Activated T-helper 1 cell treated with anti-CD3 and anti-CD28 coated beads, Interleukin-12 subunit alpha, Interleukin-12 subunit beta, Interleukin-2, Interleukin-4 antibody, amounts not matched to agents 30 ng/mL and 10 ng/mL and 1 ng/mL, durations not matched to agents 14 hours and 24 hours and 36 hours (primary cell): Measurements from ENCODE around the gene STS. TPM values are rescaled to one million over a fixed set of nuclear protein-coding genes. Genes with fewer than 3 reads are reported as not detected.

Experiments used
- DNase-seq: peaks from one replicate; pipeline ENCODE4 v3.0.0; 2021; ENCODE audit warnings: low spot score
- H3K27ac Mint-ChIP-seq: one replicate; pipeline ENCODE4 v1.8.0; 2021; ENCODE audit warnings: mild to moderate bottlenecking, mixed read lengths
- H3K27me3 Mint-ChIP-seq: one replicate; pipeline ENCODE4 v1.8.0; 2022; ENCODE audit warnings: mild to moderate bottlenecking, moderate library complexity, mixed read lengths; ENCODE audit not compliant: insufficient read depth
- H3K36me3 Mint-ChIP-seq: one replicate; pipeline ENCODE4 v1.8.0; 2021; ENCODE audit warnings: low read depth, mixed read lengths
- H3K4me1 Mint-ChIP-seq: one replicate; pipeline ENCODE4 v1.8.0; 2021; ENCODE audit warnings: low read depth, mixed read lengths
- H3K4me3 Mint-ChIP-seq: one replicate; pipeline ENCODE4 v1.8.0; 2021; ENCODE audit warnings: mild to moderate bottlenecking, moderate library complexity, mixed read lengths
- H3K9me3 Mint-ChIP-seq: one replicate; pipeline ENCODE4 v1.8.0; 2021; ENCODE audit warnings: mixed read lengths
- intact Hi-C: fragments of 100-400 bp; cut with micrococcal nuclease; formaldehyde crosslinking; loops from one replicate; pipeline ENCODE4 v1.15.1; 2024
- total RNA-seq: library from RNA; stranded (reverse); gene quantifications from 2 replicates; pipeline ENCODE4 v1.2.3, GENCODE V29; 2022

STS gene
- total RNA-seq, 1 donor from 2014 or later: 1.2 TPM

GRCh38 chrX:7117587-7117986, 29.9 kb upstream of the STS start:
- H3K9me3 Mint-ChIP-seq: no peaks in the 10 kb centered on the region

GRCh38 chrX:7119950-7120877, 27.3 kb upstream of the STS start:
- DNase-seq: no peak
- intact Hi-C loops: no loop called here
- no peaks in the 10 kb centered on the region for H3K9me3 Mint-ChIP-seq
- no peak overlapping the region for H3K27ac Mint-ChIP-seq
- H3K4me1 Mint-ChIP-seq: peaks cover 8% of the 10 kb centered on the region
- no peaks in the 10 kb centered on the region for H3K27me3 Mint-ChIP-seq
- H3K4me3 Mint-ChIP-seq: no peak overlapping the region
- peaks cover 4% of the 10 kb centered on the region for H3K36me3 Mint-ChIP-seq

More at GRCh38 chrX:7117587-7117986, 29.9 kb upstream of the STS start:
- Mint-ChIP-seq H3K27ac (no peak overlapping the region), H3K4me3 (no peak overlapping the region), H3K27me3 (no peaks in the 10 kb centered on the region), H3K4me1 (peaks cover 8% of the 10 kb centered on the region), H3K36me3 (peaks cover 3% of the 10 kb centered on the region)
- no peak for DNase-seq
- intact Hi-C loops: no loop called here

GRCh38 chrX:7120878-7121219, 26.7 kb upstream of the STS start:
- H3K27me3 Mint-ChIP-seq: no peaks in the 10 kb centered on the region
- intact Hi-C loops: no loop called here
- no peak overlapping the region for H3K27ac Mint-ChIP-seq
- H3K36me3 Mint-ChIP-seq: peaks cover 3% of the 10 kb centered on the region
- H3K4me3 Mint-ChIP-seq: no peak overlapping the region
- H3K9me3 Mint-ChIP-seq: no peaks in the 10 kb centered on the region
- DNase-seq: no peak
- peaks cover 8% of the 10 kb centered on the region for H3K4me1 Mint-ChIP-seq

- H3K36me3 Mint-ChIP-seq: peaks cover 4% of the 10 kb centered on the region
Measured at GRCh38 chrX:7127056-7127455, 20.5 kb upstream of the STS start.

DNA sequence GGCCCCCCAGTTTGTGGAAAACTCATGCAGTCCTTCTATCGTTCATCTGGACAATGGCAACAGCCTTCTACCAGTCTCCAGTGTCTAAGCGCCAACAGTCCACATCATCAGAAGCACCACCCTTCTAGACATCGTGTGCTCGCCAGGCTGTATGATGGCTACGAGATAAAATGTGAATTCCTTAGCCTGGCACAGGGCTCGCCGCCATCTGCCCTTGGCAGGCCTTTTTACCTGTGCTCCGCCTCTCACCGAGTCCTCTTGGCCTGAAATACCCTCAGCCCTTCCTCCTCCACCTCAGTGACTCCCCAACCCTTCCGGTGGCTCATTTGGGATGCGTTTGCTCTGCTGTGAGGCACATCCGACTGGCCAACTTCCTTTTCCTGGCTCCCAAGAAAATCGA, 15.9 kb upstream of the STS start:
- peaks cover 1% of the 10 kb centered on the region for H3K36me3 Mint-ChIP-seq
- H3K27ac Mint-ChIP-seq: no peak overlapping the region
- H3K4me1 Mint-ChIP-seq: peaks cover 16% of the 10 kb centered on the region
- H3K9me3 Mint-ChIP-seq: no peaks in the 10 kb centered on the region
- no peaks in the 10 kb centered on the region for H3K27me3 Mint-ChIP-seq
- intact Hi-C loops: loop anchor here (1.0 to 5.0 kb wide), 2 partner anchors 40 to 796 kb away; partner anchors contain the start of gene PNPLA4
- DNase-seq: no peak
- no peak overlapping the region for H3K4me3 Mint-ChIP-seq

More at GRCh38 chrX:7127056-7127455, 20.5 kb upstream of the STS start:
- intact Hi-C loops: no loop called here
- Mint-ChIP-seq H3K4me3 (no peak overlapping the region), H3K27ac (no peak overlapping the region), H3K9me3 (no peaks in the 10 kb centered on the region), H3K27me3 (no peaks in the 10 kb centered on the region), H3K4me1 (peaks cover 2% of the 10 kb centered on the region)
- DNase-seq: no peak

GRCh38 chrX:7132335-7133049, 15.0 kb upstream of the STS start:
- Mint-ChIP-seq H3K4me3 (no peak overlapping the region), H3K9me3 (no peaks in the 10 kb centered on the region), H3K4me1 (peaks cover 16% of the 10 kb centered on the region), H3K27ac (no peak overlapping the region), H3K27me3 (no peaks in the 10 kb centered on the region), H3K36me3 (peaks cover 1% of the 10 kb centered on the region)
- DNase-seq: no peak
- intact Hi-C loops: loop anchor here (1.0 to 5.0 kb wide), 2 partner anchors 39 to 795 kb away; partner anchors contain the start of gene PNPLA4

- Mint-ChIP-seq H3K9me3 (no peaks in the 10 kb centered on the region), H3K36me3 (peaks cover 1% of the 10 kb centered on the region), H3K4me3 (no peak overlapping the region), H3K27me3 (no peaks in the 10 kb centered on the region), H3K27ac (no peak overlapping the region), H3K4me1 (peaks cover 16% of the 10 kb centered on the region)
- intact Hi-C loops: loop anchor here (5.0 kb wide), 1 partner anchor 794 kb away; the partner anchor contains the start of gene PNPLA4
- DNase-seq: no peak
Measured at GRCh38 chrX:7133050-7133440, 14.5 kb upstream of the STS start.

DNA sequence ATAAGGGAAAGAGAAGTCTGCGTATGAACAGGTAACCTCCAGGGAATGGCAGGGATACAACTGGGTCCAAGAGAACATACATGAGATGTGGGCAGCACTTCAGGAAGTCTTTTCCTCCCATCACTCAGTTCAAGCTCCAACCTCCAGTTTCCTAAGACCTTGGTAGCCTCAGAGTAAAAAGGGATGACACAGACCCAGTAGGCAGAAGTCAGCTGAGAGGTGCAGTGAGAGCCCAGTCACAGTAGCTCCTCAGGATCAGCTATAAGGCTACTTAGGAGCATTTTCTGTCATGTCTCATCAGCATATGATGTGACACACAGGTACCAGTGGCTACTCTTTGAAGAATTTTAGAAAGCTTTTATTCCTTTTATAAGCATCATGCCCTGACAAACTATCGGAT, 12.5 kb upstream of the STS start:
- no peak overlapping the region for H3K4me3 Mint-ChIP-seq
- intact Hi-C loops: loop anchor here (5.0 kb wide), 1 partner anchor 792 kb away; the partner anchor contains the start of gene PNPLA4
- H3K9me3 Mint-ChIP-seq: no peaks in the 10 kb centered on the region
- no peak for DNase-seq
- H3K27ac Mint-ChIP-seq: no peak overlapping the region
- H3K36me3 Mint-ChIP-seq: peaks cover 1% of the 10 kb centered on the region
- peaks cover 23% of the 10 kb centered on the region for H3K4me1 Mint-ChIP-seq
- H3K27me3 Mint-ChIP-seq: no peaks in the 10 kb centered on the region

DNA sequence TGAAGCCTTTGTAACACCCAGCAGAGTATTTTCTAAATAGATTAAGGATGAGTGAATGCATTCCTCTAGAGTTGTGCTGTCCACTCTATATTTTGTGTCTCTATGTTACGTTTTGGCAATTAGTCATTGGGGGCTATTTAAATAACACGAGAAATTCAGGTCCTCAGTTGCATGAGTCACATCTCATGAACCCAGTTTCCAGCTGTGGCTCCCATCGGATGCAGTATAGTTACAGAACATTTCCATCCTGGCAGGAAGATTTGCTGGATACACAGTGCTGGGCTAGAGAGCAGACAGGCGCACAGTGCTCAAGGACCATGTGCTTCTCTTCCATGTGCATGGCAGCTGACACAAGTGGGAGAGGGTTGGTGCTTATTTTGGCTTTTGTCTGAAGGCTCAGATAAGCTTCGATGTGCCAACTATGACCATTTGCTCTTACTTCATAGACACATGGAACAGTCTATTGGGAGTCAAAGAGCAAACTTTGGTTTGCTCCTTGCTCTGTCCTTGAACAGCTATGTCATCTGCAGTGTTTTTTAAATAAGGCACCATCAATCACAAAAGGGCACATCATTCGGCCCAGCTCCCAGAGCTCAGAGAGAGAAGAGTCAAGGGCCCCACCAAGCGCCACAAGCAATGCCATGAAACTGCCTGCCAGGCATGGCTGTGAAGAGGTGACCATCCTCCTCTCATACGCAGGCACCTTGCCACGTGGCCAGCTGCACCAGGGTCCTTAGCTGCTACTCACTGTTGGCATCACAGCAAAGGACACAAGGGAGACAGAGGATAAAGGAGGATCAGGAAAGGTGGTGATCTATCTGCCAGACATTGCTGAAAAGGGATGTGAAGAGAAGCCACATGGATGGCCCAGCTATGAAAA, 8.1 kb upstream of the STS start:
- DNase-seq: no peak
- Mint-ChIP-seq H3K4me1 (peaks cover 6% of the 10 kb centered on the region), H3K4me3 (no peak overlapping the region), H3K36me3 (no peaks in the 10 kb centered on the region), H3K9me3 (no peaks in the 10 kb centered on the region), H3K27ac (no peak overlapping the region), H3K27me3 (no peaks in the 10 kb centered on the region)
- intact Hi-C loops: no loop called here

DNA sequence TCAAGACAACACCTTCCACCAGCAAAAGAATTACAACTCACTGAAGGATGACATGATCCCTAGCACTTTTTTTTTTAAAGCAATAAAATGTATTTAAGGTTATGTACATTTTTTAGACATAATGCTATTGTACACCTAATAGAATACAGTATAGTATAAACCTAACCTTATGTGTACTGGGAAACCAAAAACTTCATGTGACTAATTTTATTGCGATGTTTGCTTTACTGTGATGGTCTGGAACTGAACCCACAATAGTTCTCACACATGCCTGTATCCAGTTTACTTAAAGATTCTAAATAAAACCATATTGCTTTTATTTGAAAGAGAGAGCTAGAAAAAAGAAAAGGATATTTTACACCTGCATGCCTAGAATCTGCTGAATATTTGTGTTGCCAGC, 4.4 kb upstream of the STS start:
- no peak overlapping the region for H3K27ac Mint-ChIP-seq
- no peak for DNase-seq
- no peaks in the 10 kb centered on the region for H3K27me3 Mint-ChIP-seq

DNA sequence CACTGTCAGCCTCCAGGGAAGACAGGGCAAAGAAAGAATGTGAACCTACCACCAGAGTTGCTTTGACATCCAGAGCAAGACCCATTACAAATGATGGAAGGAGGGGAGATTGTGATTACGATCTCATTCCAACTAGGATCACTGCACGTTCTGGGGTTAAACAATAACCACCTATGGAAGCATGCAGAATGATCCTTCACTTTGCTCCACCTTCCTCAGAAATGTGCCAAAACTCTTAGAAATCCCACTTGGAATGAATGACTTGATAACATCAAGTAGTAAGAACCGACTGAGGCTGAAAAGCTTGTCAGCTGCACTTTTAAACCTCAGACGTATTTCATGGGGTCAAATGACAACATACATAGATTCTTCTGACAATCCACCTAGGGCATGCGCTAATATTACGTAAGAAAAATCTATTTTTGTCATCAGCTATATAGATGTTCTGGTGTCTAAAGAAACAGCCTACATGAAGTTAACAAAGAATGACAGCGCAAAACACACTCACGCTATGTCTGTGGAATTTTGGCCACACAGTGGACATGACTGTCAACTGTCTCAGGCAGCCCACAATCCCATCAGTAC, 3.5 kb upstream of the STS start:
- H3K27ac Mint-ChIP-seq: no peak overlapping the region
- no peaks in the 10 kb centered on the region for H3K27me3 Mint-ChIP-seq
- H3K36me3 Mint-ChIP-seq: no peaks in the 10 kb centered on the region
- H3K9me3 Mint-ChIP-seq: no peaks in the 10 kb centered on the region
- intact Hi-C loops: no loop called here
- no peak overlapping the region for H3K4me3 Mint-ChIP-seq
- no peak for DNase-seq
- H3K4me1 Mint-ChIP-seq: peaks cover under 1% of the 10 kb centered on the region

More for the DNA sequence above, 4.4 kb upstream of the STS start:
- H3K4me1 Mint-ChIP-seq: peaks cover 6% of the 10 kb centered on the region
- no peaks in the 10 kb centered on the region for H3K36me3 Mint-ChIP-seq
- no peak overlapping the region for H3K4me3 Mint-ChIP-seq
- no peaks in the 10 kb centered on the region for H3K9me3 Mint-ChIP-seq
- intact Hi-C loops: no loop called here

DNA sequence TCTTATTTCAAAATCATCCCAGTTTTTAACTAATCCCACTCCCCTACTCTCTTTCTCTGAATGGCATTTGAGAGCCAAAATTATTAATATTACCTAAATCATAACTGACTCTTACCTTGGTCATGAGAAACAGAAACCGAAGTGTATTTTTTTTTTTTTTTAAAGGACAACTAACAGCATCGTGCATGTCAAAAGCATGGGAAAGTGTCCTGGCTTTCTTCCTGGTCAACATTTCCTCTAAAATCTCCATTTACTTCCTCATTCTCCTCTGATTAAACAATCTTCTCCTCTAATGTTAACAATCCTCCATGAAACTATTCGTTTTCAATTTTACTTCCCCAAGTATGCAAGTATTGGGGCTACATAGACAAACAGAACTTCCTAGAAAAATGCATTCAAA, 2.1 kb upstream of the STS start:
- Mint-ChIP-seq H3K36me3 (no peaks in the 10 kb centered on the region), H3K27me3 (no peaks in the 10 kb centered on the region), H3K4me1 (no peaks in the 10 kb centered on the region), H3K27ac (no peak overlapping the region), H3K9me3 (no peaks in the 10 kb centered on the region), H3K4me3 (peak overlapping the region; percentile 65)
- DNase-seq: no peak
- intact Hi-C loops: no loop called here
